Iris pigment epithelial cell (primary cell): ENCODE data around the gene NDST1.
A peak's percentile ranks its signal among the peaks of the same experiment; 100 is the strongest.

Experiments
- DNase-seq: peaks from one replicate; pipeline ENCODE4 v3.0.0-alpha.2; 2011; ENCODE audit warnings: low read depth

NDST1 gene

DNA sequence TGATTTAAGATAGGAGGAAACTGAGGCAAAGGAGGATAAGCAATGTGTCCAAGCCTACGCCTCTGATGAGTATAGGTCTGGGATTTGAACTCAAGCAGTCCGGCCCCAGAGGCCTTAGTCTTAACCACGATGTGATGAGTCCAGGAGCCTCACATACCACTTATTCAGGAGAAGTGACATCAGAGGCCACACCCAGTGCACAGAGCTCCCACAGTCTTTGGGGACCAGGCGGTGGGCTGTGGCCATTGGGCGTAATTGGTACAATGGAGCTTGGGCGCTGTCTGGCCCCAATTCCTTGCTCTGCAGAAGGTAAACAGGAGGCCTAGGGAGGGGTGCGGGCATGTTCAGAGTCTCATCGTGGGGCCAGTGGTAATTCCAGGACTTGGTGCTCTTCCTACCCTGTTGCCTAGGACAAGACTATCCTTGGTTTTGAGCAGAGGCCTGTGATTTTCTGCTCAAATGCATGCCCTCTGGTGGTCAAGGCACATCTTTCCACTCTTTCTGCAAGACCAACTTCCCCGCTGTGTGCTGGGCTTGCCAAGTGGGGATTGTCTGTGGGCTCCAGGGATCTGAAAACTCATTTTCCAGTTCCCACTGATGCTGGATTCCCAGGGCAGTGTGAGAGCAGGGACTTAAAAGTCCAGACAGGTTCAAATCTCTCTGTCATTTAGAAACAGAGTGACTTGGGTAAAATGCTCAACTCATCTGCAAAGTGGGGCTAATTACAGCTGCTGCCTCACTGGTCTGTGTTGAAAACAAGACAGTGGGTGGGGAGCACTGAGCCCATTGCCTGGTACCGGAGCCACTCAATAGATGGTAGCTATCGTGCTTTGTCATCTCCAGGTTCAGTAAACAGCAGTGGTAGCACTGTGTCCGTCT is 15.8 kb downstream of the NDST1 start:
- DNase-seq: peak; percentile 80

DNA sequence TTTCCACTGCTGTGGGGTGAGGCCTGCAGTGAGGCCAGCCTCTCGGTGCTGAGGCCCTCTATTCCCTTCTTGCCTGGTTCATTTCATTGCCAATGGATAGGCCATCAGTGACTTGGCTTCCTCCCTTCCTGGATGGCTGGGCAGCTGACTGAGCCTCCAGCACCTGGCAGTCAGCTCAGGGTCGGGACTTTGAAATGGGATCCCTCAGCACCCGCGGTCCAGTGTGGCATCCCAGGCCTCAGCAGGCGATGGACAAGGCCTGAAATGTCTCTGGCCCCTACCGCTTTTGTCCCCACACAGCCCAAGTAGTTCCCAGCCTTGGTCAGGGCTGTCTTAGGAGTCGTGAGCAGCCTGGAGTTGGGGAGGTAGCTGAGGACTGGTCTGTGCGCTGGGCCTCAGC is 17.2 kb downstream of the NDST1 start:
- DNase-seq: no peak

DNA sequence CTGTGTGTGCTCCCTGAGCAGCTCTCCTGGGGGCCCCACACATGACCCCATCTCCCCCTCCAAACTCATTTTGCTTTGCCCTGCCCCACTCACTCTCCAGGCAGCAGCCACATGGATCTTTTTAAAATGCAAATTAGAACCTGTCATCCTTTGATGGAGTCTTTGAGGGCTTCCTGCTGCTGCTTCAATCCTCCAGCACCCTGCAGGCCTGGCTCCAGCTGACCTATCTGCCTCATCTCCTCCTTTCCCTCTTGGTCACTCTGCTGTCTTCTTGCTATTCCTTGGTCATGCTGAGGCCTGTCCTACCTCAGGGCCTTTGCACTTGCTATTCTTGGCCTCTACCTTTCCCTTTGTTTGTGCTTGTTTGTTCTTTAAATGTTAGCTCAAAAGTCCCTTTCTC is 17.9 kb downstream of the NDST1 start:
- DNase-seq: no peak

DNA sequence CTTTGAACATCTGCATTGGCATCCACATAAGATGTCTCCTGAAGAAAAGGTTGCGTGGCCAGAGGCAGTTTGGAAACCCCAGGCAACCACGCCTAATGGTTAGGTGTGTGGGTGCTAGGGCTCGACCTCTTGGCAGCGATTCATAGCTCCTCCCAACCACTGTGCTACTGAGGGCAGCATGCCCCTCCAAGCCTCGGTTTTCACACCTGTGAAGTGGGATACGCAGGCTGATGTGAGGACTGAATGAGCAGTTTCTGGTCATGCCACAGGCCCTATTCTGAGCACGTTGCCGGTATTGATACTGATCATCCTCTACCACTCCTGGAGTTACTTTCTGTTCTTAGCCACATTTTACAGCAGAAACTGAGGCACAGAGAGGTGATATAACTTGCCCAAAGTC is 19.1 kb downstream of the NDST1 start:
- no peak for DNase-seq

DNA sequence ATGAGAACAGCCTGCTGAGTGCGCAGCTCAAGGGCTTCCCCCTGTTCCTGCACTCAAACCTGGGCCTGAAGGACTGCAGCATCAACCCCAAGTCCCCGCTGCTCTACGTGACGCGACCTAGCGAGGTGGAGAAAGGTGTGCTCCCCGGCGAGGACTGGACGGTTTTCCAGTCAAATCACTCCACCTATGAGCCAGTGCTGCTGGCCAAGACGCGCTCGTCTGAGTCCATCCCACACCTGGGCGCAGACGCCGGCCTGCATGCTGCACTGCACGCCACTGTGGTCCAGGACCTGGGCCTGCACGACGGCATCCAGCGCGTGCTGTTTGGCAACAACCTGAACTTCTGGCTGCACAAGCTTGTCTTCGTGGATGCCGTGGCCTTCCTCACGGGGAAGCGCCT is 19.9 kb downstream of the NDST1 start:
- DNase-seq: no peak

DNA sequence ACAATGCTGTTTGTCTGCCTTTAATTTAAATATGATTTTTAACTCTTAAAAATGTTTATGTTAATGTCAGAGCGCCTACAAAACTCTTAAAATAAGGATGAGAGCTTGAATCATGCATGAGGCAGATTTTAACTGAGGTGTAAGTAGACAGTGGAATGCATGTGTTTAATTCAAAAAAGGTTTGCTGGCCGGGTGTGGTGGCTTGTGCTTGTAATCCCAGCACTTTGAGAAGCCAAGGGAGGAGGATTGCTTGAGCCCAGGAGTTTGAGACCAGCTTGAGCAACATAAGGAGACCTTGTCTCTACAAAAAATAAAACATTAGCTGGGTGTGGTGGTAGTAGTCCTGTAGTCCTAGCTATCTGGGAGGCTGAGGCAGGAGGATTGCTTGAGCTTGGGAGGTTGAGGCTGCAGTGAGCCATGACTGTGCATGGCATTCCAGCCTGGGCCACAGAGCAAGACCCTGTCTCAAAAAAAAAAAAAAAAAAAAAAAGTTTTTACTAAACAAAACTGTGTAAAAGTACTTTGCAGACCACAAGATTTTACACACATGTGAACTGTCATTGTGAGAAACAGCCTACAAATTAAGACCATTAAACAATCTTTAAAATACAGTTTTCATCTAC is 21.1 kb downstream of the NDST1 start:
- DNase-seq: no peak

DNA sequence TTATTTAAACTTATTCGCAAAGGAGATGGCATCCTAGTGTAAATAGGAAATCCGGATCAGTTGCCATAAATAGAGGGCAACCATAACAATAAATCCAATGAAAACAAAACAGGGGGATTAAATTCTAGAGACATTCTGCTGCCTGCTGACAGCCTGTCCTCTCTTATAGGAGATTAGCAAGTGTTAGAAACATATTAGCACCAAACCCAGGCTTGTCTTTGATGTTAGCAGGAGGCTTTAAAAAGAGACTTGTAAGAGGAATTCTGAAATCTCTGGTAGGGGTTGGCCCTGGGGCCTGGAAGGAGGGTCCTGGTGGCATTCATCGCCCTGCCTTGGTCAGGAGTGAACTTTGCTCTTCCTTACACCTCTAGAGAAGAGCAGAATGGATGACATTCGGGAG is 21.6 kb downstream of the NDST1 start:
- DNase-seq: no peak

DNA sequence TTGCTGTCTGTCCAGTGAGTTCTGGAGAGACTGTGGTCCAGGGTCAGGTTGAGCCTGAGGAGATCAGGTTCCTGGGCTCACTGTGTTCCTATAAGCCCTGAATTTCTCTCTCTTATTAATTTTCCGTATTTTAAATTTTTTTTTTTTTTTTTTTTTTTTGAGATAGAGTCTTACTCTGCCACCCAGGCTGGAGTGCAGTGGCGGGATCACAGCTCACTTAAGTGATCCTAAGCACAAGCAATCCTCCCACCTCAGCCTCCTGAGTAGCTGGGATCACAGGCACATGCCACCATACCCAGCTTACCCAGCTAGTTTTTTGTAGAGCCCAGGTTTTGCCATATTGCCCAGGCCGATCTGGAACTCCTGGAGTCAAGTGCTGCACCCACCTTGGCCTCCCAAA is 22.5 kb downstream of the NDST1 start:
- DNase-seq: no peak

DNA sequence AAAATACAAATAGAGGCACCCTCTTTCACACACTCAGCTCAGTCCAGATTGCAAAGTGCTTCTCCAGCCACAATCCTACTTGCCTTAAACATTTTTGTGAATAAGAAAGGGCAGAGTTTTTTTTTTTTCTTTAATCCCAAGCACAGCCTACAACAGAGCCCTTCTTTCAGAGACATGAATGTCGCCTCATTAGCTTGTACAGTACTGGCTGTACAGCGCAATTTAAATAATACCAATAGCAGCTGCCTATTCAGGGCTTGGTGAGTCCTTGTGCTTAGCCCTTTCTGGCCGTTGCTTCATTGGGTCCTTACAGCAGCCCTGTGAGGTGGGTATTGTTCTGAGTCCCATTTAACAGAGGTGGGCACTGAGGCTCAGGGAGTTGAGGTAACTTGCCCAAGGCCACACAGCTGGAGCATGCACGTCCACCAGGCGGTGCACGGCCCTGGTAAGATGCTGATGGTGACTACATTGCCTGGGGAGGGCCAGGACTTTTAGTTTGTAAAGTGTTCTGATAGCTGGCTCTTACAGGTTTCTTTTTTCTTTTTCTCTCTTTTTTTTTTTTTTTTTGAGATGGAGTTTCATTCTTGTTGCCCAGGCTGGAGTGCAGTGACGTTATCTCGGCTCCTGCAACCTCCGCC is 23.1 kb downstream of the NDST1 start:
- DNase-seq: no peak

DNA sequence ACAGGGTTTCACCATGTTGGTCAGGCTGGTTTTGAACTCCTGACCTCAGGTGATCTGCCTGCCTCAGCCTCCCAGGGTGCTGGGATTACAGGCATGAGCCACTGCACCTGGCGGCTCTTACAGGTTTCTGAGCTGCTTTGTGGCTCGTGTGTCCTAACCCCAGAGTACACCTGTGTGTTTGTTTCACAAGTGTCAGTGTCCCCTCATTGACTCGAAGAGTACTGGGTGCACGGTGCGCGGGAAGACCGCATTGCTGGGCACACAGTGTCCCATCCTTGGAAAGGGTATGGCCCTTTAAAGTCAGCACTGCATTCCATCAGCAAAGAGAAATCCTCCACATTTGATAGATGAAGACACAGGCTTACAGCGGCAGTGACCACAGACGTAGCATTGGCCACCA is 23.8 kb downstream of the NDST1 start:
- DNase-seq: no peak

DNA sequence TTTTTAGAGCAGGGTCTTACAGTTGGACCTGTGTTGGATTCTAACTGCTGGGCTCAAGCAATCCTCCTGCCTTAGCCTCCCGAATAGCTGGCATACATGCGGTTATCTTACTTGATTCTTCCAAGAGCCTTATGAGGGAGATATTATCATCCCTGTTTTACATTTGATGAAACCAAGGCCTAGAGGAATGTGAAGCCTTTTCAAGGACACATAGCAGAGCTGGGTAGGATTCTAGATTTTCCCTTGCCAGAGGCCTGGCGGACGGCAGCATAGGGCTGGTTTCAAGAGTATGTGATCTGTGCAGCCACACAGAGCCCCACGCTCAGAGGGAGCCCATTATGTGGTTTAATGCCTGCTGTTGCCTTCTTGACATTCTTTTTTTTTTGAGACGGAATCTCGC is 24.2 kb downstream of the NDST1 start:
- no peak for DNase-seq

DNA sequence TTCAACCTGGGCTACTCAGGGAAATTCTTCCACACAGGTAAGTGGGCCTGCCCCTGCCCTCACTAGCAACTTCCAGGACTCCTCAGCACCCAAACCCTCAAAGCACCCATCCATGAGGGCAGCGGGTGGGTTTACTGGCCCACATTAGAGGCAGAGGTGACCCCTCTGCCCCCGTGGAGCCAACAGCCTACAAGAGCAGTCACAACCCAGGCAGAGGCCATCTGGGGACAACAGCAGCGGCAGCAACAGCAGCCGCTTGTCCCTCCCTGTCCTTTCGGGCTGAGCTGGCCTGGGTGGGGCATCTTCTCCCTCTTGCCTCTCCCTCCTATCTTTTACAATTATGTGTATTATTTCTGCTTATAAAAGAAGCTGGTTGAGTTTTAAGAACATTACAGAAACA is 25.1 kb downstream of the NDST1 start:
- no peak for DNase-seq

DNA sequence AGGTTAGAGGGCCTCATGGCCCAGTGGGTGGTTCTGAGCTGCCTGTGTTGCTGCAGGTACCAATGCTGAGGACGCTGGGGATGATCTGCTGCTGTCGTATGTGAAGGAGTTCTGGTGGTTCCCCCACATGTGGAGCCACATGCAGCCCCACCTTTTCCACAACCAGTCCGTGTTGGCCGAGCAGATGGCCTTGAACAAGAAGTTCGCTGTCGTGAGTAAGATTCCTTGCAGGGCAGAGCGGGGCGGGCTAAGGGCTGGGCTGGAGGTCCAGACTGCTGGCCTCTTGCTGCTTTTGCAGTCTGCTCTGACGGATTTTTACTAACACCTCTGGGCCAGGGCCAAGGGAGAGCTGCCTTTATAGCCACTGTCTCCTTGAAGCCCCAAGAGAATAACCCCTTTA is 26.9 kb downstream of the NDST1 start:
- no peak for DNase-seq

DNA sequence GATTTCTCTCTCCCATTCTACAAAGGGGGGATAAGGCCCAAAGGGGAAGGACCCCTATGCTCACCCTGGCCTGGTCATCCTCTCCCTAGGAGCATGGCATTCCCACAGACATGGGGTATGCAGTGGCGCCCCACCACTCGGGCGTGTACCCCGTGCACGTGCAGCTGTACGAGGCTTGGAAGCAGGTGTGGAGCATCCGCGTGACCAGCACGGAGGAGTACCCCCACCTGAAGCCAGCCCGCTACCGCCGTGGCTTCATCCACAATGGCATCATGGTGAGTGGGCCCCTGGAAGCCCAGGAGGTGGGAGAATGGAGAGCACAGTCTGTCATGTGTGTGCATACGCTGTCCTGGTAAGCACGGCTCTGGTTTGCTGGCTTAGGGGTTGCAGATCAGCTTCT is 27.7 kb downstream of the NDST1 start:
- no peak for DNase-seq

DNA sequence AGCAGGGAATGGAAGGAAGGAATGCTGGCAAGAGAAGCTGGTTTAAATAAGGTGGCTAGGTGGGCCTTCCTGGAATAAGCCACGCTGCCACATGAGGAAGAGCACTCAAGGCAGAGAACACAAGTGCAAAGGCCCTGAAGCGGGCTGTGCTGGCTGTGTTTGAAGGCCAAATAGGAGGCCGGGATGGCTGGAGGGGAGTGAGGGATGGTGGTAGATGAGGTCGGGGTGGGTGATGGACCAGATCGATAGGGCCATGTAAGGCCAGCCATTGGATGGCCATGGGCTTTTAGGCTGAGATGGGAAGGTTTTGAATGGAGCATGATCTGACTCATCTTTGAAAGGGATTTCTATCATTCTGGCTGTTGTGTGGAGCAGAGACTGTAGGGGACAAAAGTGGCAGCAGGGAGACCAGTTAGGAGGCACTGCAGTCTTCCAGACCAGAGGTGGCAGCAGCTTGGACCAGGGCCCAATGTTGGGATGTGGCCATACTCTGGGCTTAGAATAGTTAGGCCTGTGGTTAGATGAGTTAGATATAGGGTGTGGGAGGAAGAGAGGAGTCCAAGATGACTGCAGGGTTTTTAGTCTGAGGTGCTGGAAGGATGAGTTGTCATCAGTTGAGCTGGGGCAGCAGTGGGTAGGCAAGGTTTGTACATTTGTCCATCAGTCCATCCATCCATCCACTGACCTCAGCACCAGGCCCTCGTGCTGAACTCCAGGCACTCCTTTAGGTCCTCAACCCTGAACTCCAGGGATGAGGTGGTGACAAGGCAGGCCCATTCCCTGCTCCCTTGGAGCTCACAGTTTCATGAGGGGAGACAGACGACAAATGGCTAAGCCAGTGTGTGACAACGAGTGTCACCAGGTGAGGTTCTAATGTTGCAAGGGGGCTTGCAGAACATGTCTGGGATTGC is 30.3 kb downstream of the NDST1 start:
- DNase-seq: peak; percentile 61

DNA sequence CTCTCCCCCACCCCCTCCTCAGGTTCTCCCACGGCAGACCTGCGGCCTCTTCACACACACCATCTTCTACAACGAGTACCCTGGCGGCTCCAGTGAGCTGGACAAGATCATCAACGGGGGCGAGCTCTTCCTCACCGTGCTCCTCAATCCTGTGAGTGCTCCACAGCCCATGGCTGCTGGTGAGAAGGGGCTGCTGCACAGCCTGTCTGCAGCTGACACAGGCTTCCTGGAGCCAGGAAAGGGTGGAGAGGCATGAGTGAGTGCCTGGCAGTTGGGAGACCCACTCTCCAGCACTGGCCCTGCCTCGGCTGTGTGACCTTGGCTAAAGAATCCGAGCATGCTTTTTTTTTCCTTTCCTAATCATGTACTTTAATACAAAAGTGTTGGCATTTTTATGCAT is 31.3 kb downstream of the NDST1 start:
- DNase-seq: no peak

DNA sequence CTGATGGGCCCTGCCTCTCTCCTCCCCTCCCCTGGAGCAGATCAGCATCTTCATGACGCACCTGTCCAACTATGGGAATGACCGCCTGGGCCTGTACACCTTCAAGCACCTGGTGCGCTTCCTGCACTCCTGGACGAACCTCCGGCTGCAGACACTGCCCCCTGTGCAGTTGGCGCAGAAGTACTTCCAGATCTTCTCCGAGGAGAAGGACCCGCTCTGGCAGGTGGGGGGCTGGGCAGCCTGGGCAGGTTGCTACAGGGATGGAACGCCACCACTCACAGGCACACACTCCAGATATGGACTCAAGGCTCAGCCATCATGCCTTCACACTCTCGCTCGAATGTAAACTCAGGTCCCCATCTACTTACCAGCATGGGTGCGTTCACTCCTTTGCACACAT is 32.1 kb downstream of the NDST1 start:
- no peak for DNase-seq

DNA sequence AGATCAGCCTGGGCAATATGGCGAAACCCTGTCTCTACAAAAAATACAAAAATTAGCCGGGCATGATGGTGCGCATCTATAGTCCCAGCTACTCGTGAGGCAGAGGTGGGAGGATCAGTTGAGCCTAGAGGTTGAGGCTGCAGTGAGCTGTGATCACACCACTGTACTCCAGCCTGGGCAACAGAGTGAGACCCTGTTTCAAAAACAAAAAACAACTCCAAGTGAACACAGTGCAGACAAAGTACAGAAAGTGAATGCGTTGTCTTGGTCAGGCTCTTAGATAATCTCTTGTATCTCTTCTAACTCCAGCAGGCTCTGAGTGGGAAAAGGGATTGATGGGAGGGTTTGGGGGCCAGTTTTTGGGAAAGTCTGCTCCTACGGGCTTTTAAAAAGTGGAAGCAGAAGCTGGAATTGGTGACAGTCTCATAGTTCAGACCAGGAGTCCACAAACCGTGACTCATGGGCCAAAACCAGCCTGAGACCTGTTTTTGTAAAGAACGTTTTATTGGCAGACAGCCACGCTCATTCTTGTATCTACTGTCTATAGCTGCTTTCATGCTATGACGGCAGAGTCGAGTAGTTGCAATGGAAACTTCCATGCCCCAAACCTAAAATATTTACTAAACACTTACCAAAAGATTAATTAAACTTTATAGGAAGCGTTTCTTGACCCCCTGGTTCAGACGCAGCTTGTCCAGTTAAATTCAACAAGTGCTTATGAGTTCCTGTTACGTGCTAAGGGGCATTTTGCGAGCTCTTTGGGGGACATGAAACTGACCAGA is 32.9 kb downstream of the NDST1 start:
- peak; percentile 98 for DNase-seq

DNA sequence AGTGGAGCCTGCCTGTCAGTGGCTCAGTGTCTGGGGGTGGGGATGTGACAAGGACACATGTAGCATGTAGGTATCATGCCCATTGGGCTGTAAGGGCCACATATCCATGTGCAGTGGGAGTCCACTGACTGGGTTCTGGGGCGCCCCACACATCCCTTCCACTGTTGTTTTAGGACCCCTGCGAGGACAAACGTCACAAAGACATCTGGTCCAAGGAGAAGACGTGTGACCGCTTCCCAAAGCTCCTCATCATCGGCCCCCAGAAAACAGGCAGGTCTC is 33.4 kb downstream of the NDST1 start:
- DNase-seq: no peak

DNA sequence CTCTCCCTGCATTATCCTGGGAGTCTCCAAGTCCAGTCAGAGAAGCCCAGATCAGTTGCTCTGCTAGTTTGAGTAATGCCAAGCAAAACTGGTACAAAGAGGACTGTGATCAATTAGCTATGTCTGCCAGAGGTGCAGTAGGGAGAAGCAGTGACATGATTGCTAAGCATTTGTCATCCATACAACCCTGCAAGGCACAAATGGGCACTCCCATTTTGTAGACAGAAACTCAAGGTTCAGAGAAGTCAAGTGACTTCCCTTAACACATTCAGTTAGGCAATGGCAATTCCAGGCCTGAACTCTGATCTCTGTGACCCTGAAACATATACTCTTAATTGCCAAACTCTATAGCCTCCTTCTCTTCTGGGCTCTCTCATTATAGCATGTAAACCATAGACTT is 34.0 kb downstream of the NDST1 start:
- DNase-seq: no peak

DNA sequence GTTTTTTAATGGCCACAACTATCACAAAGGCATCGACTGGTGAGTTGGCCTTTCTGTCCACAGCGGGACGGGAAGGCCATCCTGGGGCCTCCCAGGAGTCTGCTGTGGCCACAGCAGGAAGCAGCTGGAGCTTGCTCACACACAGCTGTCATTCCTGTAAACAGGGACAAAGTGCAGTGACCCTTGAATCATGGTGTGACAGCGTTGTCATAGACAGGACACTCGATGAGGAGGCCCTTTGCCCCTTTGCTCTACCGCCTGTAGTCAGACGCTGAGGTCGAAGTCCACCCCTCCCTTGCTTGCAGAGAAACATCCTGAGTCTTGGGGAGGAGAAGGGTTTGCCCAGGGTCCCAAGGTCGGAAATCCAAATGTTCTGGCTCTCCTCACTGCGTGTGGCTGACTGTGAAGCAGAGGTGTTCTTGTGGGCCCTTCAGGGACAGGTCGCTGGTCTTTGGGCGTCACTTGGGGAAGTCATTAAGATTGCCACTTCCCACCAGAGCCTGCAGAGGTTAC is 35.1 kb downstream of the NDST1 start:
- no peak for DNase-seq
